ENCODE data around the gene STPG3.

The STPG3 gene

DNA sequence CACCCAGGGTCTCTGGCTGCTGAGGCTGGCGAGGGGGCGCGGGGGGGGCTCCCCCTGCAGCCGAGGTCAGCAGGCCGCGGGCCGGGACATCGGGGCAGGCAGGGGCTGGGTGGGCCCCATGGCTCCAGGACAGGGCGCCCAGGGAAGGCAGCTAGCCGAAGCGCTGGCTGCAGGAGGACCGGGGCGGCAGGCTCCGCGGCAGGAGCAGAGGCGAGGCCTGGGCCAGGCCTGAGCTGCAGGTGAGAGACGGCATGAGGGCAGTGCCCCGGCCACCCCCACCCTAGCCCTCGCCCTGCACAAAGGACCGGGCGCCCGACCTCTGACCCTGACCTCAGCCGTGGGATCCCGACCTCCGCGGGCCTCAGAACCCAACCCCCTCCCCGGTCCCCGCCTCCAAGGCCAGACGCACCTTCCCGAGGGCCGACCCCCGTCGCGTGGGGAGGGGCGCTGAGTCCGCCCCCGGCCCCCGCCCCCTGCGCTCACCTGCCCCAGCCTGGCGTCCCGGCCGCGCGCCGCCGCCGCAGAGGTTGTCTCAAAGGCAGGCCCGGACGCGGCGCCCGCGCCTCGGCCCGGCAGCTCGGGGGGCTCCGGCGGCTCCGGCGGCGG is 29.5 kb upstream of the STPG3 start:
- no peak for DNase-seq

DNA sequence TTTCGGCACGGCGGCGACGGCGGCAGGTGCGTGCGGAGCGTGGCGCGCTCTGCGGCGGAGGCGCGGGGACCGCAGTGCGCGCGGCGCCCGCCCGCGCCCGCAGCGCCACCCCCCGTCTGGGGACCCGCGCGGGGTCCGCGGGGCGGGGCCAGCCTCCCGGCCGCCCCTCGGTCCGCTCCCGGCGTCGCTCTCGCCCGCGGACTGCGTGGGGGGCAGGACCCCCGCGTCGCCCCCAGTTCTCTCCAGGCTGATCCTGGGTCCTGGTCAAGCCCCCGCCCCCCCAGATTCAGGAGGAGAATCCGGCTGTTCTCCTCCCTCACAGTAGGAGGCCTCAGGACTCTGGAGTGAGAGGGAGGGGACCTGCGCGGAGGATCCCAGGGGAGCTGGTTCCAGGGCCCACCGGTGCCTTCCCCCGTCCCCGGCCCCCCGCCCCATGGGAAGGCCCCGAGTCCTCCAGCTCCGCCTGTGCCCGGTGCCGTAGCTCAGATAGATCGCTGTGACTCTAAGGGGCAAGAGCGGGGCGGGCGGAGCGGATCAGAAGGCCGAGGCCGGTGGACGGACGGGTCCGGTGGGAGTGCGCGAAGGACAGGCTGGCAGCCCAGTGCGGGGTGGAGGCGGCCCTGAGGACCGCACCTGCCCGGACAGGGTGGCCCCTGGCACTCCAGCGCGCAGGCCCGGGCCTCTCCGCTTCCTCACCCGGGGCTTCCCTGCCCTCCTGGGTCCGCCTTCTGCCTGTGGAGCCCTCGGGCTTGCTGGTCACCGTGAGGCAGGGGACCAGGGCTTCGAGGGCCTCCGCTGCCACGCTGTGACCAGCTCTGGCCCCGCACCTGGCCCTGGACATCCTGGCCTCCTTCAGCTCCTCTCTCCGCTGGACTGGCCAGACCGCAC is 28.7 kb upstream of the STPG3 start, which contains the start of gene RNF208:
Gene RNF208 (minus strand): TSS at position 51 of the 888 bp plus-strand sequence. CDS start 1,028 bp downstream, outside the sequence.
- DNase-seq, result peak in 8 of 56 donors; percentile 24 to 62 (median 46)

DNA sequence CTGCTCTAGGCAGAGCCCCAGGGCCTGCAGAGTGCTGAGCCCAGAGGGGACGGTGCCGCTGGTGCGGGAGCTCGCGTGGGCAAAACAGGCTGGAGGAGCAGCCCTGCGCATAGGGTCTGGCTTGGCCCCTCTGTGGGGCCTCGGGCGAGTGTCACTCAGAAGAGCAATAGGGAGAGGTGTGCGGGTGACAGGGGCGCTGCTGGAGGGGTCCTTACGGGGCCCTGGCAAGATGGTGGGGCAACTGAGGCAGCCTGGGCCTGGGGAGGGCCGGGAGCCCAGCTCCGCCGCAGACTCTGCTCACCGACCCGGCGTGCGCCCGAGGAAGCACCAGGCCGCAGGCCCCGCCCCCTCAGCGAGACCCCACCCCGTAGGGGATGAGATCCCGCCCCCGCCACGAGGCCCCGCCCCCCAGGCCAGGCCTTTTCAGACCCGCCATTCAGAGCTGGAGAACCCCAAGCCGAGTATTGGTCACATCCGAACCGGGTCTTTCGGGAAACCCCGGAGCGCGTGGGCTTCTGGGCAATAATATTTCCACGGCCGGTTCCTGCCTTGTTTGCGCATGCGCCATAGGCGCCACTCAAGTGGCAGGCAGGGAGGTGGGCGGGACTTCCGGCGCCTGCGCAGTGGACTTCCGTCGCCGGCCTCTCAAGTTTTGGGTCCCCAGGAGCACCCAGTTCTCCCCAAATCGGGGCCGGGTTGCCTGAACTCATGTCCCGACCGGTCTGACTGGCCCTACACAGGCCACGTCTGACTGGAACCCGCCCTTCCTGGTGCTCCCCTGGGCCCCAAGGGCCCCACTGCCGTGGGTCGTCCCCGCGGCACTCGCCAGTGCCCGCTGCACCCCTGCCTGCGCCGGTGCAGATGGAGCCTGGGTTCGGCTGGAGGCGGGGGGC is 27.8 kb upstream of the STPG3 start:
- DNase-seq, result peak; percentile 76 to 100 (median 96)

DNA sequence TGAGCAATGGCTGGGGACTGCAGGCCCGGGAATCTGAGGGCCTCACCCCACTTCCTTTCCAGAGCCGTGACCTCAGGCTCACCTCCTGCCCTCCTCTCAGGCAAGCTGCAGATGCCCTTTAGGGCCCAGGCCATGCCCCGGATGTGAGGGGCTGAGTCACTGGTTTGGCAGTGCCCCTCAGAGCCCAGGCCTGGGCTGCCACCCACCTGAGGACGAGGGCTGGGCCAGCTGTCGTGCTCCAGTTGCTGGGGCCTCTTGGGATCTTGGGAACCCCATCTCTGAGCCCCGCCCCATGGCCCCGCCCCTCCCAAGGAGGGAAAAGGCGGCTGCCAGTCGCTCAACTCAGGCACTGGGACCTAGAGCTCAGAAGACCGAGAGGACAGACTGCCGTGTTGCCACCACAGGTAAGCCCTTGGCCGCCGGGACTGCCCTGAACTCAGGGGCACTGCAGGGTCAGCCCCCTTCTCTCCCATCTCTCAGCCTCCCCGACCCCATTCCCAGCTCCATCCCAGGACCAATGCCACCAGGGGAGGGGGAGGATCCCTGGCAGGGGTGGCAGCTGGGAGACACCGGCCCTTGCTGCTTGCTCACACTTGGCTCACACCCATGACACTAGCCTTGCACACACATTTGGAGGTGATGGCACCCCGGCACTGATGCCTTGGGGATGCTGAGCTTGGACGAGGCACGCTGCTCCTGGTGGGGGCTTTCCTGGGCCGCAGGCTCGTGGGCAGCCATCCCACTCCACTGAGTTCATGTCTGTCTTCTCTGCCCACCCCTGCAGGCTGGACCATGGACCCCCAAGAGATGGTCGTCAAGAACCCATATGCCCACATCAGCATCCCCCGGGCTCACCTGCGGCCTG is 26.0 kb upstream of the STPG3 start, which contains the start of gene CYSRT1:
Gene CYSRT1 (plus strand): TSS at position 345 of the 865 bp plus-strand sequence. CDS start 448 bp downstream, at position 793.
- no peak for DNase-seq

DNA sequence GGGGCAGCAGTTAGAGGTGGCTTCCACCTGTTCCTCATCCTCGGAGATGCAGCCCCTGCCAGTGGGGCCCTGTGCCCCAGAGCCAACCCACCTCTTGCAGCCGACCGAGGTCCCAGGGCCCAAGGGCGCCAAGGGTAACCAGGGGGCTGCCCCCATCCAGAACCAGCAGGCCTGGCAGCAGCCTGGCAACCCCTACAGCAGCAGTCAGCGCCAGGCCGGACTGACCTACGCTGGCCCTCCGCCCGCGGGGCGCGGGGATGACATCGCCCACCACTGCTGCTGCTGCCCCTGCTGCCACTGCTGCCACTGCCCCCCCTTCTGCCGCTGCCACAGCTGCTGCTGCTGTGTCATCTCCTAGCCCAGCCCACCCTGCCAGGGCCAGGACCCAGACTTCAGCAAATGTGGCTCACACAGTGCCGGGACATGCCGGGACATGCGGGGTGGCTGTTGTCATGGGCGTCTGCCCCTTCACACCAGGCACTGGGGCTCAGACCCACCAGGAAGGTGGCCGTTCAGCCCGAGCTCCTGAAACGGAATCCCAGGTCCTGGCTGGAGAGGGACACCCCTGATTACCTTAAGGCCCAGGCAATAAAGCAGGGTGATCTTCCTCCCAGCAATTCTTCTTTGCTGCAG is 25.3 kb upstream of the STPG3 start:
- no peak for DNase-seq

DNA sequence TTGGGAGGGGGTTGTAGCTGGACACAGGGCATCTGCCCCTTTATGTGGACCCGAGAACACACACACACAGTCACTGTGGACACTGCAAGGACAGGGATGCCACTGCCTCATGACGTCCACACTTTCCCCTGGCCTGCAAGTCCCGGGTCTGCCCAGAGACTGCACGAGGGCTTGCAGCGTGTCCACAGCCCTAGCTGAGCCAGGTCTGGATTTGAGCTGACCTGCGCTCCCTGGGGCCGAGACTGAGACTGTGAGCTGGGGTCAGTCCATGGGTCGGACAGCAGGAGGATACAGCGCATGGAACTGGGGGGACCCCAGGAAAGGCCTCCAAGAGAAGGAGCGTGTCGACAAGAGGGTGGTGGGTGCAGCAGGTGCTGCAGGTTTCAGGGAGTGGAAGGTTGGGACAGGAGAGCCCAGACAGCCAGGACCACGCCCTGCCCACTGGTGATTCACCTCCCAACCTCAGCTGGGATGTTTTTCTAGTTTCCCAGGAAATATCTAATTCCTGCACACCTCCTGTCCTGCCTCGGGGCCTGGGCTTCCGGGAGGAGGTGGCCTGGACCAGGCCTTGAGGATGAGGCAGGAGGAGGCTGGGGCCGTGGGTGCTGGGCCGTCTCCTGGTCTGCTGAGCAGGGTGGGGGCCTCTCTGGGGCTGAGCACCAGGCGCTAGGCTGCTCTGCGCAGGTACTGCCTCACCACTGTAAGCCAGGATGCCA is 24.6 kb upstream of the STPG3 start:
- DNase-seq, result no peak

DNA sequence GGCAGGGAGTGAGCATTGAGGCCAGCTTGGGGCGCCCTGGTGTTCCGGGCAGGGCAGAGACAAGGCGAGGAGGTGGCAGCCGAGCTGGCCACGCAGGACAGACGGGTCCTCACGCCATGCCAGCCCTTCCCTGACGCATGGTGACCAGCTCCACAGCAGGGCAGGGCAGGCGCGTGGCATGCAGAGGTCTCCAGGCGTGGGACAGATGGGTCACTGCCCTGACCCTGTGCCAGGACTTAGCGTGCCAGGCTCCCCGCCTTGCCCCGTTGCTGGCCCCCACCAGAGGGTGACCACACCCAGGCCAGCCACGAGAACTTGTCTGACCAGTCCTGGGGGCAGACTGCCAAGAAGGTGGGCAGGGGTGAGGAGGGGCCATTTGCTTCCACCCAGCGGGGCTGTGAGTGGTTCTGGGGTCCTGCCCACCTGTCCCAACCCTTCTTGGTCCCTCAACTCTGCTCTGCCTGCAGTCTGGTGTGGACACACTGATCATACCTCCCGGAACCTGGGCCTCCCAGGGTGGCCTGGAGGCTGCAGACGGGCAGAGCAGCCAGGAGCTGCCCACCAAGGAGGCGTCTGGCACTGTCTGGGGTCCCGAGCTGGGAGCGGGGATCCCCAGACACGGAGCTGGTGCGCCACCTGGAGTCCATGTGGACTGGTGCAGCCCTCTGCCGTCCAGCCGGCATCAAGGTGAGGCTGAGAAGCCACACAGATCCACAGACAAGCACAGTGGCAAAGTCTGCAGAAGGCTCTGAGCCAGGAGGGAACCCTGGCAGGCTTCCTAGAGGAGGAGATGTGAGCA is 23.8 kb upstream of the STPG3 start, which contains the start of gene RNF224:
Gene RNF224 (plus strand): TSS at position 449 of the 799 bp plus-strand sequence. CDS start 834 bp downstream, outside the sequence.
- DNase-seq, result peak in 43 of 56 donors; percentile 3 to 75 (median 43)

DNA sequence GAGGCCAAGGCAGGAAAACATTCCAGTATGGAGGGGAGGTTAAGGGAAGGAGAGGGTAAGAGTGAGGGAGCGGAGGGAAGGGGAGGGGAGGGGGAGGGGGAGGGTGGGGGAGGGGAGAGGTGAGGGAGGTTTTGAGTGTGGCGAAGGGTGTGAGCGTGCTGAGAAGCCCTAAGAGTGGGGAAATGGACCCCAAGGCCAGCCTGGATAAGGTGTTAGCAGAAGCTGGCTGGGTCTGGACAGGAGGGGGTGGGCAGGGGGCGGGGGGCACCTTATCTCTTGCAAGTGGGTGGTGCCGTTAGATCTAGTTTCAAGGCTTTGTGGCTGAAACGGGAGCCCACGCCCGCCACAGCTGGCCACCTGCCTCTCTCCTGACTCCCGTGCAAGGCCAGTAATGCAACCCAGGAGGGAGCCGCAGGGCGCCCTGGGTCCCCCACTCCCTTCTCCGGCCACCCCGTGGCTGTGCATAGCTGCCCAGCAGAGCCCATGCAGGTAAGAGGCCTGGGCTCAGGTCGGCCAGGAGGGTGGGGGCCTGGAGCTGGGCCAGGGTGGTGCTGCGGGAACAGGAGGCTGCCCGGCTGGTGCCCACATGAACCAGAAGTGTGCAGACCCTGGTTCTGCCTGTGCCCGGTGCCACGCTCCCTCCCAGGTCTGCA is 23.1 kb upstream of the STPG3 start:
- no peak for DNase-seq

DNA sequence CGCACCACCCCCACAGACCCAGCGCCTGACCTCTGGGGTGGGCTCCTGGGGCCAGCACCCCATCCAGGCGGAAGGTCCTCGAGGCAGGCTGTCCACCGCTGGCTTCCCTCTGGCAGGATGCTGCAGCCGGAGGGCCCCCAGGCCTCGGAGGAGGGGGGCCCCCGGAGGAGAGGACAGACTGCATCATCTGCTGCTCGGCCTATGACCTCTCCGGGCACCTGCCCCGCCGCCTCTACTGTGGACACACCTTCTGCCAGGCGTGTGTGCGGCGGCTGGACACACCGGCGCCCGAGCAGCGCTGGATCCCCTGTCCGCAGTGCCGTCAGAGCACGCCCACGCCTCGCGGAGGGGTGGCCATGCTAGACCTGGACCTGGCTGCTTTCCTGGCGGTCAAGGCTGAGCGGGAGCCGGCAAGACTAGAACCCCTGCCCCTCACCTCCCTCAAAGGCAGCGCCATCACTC is 22.5 kb upstream of the STPG3 start:
- DNase-seq, result no peak

DNA sequence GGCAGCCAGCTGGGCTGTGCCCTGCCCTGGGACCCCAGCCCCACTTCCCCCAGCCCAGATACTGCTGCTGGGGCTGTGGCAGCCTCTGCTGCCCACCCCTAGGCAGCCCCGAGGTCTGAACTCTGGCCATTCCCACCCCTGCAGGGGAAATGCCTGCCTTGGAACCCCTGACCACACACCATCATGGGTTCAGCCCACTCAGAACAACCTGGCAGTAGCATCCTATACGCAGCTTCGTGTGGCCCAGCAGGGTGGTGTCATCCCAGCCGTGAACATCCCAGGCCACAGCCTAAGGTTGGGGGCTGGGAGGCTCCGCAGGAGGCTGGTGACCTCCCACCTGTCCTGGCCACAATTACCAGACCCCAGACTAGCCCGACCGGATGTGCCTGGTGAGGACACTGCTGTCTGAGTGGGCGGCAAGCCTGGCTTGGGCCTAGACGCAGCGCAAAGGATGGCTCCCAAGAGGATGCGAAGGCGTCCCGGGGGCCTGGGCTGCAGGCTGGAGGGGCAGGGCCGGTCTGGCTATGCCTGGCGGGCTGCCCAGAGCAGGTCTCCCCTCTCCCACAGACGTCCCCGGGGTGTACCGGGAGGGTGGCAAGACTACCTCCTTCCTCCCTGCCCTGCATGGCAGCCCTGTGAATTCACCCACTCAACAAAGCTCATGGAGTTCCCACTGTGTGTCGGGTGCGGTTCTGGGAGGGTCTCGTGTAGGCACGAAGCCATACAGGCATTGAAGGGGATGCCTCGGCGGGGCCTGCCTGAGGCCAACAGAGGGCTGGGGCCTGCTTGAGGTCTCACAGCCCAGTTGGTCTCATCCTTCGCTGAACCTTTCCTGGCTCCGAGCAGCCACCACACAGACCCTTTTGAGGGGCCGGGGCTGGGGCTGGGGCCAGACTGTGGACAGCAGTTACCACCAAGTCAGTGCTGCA is 21.9 kb upstream of the STPG3 start:
- DNase-seq, result no peak

DNA sequence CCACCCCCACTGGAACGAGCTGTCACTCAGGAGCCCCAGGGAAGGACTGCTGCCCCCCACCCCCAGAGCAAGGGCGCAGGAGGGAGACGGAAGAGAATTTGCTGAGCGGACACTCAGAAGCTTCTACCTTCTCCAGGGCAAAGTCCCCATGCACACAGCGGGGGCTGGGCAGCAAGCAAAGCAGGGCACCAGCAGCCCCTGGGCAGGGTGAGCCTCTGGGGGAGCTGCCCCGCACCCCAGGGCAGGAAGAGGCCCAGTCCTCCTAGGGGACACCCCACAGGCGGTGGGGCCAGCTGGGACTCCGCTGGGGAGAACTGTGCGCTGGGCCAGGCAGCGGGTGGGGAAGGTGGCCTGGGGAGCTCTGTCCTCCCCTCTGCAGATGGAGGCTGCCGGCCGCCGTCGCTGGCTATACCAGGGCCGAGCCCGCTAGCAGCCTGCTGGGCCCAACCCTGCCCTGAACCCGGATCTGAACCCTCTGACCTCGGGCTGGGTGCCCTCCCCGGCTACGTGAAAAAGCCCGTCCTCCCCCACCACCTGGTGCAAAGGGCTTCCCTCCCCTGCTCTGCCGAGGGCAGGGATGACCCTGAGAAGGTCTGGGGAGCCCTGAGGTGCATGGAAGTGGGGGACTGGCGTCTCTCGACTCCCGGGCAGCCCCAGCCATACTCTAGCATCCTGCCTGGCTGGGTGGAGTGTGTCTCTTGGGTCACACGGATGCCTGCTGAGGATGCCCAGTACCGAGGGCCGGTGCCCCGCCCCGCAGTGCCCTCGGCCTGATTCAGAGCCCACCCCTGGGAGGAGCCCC is 21.0 kb upstream of the STPG3 start:
- DNase-seq, result no peak

DNA sequence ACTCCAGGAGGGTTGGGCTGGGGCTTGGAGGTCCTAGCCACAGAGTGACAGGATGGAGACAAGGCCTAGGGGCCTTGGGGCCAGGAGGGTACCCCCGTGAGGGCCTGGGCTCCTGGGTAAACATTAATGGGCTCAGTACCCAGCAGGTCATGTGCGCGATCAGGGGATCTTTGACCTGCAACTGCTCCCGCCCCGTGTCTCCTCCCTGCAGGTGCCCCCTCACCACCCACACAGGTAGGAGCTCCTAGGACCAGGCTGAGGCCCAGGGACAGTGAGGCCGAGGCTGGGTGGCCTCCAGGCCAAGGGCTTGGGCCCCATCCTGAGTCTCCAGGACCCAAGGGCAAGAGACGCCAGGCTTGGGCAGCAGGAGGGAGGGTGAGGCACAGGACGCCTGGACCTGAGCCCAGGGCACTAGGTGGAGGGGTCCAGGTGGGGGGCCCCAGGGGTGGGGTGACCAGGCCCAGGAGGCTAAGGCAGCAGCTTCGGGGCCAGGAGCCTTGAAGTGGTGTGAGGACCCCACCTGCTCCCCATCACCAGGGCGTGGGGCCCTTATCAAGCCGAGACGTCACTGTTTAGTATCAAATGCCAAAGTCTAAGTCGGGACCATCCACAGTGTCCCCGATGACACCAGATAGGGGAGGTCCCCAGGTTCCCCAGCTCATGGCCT is 20.2 kb upstream of the STPG3 start, which contains the start of gene SLC34A3:
Gene SLC34A3 (plus strand): TSS at position 197 of the 667 bp plus-strand sequence. CDS start 802 bp downstream, outside the sequence.
- DNase-seq, result no peak

DNA sequence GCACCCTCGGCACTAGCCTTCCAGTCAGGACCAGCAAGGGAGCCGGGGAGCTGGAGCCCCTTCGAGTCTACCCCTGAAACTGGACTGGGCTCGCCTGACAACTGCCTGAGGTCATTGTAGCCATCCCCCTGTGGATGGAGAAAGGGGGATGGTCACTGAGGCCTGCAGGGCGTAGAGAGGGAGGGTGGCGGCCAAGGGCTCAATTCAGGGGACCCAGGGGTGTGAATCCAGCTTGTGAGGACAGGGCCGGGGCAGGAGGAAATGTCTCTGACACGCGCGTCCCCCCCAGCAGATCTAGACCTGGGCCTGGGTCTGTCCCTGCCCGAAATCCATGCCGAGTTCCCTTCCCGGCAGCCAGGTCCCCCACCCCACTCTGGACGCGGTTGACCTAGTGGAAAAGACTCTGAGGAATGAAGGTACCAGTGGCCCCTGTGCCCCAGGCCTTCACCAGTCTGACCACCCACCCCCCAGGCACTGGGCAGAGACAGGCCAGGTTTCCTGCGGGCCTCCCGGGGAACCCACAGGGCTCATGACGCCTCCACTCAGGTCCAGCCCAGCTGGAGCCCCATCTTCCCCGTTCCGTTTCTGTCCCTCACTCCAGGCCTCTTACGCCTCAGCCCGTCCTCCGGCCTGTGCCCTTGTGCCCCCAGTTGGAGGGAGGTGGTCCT is 19.6 kb upstream of the STPG3 start:
- DNase-seq, result no peak

DNA sequence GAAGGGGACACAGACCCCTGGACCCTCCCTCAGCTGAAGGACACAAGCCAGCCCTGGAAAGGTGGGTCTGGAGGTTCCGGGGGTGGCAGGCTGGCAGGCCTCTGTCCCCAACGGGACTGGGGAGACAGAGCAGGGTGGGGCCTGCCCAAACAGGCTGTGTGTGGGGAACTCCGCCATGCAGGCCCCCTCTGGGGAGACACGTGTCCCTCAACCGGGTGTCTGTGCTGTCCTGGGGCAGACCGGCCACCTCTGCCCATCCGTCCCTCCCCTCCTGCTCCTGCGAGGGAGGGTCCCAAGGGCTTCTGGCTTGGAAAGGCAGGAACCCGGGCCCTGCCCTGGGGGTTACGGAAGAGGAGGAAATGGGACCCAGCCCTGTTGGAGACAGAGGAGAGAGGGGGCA is 19.0 kb upstream of the STPG3 start:
- DNase-seq, result no peak
